ENCODE measurements around the gene ACTRT2. TPM values are rescaled to one million over a fixed set of nuclear protein-coding genes. Genes with fewer than 3 reads are reported as not detected.

Gene ACTRT2
- total and polyA plus RNA-seq, 2 of the 8 experiments (the other 6 are each of a cell fraction or from before 2014, with no cell fraction given), result not detected

GRCh38 chr1:3033040-3033789, 11.9 kb downstream of the ACTRT2 start (continued):
- TF ChIP-seq, protein P1, sequence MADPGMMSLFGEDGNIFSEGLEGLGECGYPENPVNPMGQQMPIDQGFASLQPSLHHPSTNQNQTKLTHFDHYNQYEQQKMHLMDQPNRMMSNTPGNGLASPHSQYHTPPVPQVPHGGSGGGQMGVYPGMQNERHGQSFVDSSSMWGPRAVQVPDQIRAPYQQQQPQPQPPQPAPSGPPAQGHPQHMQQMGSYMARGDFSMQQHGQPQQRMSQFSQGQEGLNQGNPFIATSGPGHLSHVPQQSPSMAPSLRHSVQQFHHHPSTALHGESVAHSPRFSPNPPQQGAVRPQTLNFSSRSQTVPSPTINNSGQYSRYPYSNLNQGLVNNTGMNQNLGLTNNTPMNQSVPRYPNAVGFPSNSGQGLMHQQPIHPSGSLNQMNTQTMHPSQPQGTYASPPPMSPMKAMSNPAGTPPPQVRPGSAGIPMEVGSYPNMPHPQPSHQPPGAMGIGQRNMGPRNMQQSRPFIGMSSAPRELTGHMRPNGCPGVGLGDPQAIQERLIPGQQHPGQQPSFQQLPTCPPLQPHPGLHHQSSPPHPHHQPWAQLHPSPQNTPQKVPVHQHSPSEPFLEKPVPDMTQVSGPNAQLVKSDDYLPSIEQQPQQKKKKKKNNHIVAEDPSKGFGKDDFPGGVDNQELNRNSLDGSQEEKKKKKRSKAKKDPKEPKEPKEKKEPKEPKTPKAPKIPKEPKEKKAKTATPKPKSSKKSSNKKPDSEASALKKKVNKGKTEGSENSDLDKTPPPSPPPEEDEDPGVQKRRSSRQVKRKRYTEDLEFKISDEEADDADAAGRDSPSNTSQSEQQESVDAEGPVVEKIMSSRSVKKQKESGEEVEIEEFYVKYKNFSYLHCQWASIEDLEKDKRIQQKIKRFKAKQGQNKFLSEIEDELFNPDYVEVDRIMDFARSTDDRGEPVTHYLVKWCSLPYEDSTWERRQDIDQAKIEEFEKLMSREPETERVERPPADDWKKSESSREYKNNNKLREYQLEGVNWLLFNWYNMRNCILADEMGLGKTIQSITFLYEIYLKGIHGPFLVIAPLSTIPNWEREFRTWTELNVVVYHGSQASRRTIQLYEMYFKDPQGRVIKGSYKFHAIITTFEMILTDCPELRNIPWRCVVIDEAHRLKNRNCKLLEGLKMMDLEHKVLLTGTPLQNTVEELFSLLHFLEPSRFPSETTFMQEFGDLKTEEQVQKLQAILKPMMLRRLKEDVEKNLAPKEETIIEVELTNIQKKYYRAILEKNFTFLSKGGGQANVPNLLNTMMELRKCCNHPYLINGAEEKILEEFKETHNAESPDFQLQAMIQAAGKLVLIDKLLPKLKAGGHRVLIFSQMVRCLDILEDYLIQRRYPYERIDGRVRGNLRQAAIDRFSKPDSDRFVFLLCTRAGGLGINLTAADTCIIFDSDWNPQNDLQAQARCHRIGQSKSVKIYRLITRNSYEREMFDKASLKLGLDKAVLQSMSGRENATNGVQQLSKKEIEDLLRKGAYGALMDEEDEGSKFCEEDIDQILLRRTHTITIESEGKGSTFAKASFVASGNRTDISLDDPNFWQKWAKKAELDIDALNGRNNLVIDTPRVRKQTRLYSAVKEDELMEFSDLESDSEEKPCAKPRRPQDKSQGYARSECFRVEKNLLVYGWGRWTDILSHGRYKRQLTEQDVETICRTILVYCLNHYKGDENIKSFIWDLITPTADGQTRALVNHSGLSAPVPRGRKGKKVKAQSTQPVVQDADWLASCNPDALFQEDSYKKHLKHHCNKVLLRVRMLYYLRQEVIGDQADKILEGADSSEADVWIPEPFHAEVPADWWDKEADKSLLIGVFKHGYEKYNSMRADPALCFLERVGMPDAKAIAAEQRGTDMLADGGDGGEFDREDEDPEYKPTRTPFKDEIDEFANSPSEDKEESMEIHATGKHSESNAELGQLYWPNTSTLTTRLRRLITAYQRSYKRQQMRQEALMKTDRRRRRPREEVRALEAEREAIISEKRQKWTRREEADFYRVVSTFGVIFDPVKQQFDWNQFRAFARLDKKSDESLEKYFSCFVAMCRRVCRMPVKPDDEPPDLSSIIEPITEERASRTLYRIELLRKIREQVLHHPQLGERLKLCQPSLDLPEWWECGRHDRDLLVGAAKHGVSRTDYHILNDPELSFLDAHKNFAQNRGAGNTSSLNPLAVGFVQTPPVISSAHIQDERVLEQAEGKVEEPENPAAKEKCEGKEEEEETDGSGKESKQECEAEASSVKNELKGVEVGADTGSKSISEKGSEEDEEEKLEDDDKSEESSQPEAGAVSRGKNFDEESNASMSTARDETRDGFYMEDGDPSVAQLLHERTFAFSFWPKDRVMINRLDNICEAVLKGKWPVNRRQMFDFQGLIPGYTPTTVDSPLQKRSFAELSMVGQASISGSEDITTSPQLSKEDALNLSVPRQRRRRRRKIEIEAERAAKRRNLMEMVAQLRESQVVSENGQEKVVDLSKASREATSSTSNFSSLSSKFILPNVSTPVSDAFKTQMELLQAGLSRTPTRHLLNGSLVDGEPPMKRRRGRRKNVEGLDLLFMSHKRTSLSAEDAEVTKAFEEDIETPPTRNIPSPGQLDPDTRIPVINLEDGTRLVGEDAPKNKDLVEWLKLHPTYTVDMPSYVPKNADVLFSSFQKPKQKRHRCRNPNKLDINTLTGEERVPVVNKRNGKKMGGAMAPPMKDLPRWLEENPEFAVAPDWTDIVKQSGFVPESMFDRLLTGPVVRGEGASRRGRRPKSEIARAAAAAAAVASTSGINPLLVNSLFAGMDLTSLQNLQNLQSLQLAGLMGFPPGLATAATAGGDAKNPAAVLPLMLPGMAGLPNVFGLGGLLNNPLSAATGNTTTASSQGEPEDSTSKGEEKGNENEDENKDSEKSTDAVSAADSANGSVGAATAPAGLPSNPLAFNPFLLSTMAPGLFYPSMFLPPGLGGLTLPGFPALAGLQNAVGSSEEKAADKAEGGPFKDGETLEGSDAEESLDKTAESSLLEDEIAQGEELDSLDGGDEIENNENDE (IDR thresholded peaks at IDR 0.05; ENCODE audit: insufficient replicate concordance, low read length), result no peak
- TF ChIP-seq RAD21 (IDR thresholded peaks at IDR 0.05 in 1 of 2, conservative IDR thresholded peaks at IDR 0.05 in 1 of 2; ENCODE audit: low read depth in 2 of 2, low read length in 2 of 2) (no peak), RBBP5 (IDR thresholded peaks at IDR 0.05; ENCODE audit: borderline replicate concordance, low read depth, low read length) (no peak), MAX (IDR thresholded peaks at IDR 0.05) (no peak), EZH2 (IDR thresholded peaks at IDR 0.05; ENCODE audit: low read depth, low read length, severe bottlenecking) (no peak), SUZ12 (IDR thresholded peaks at IDR 0.05; ENCODE audit: low read length) (no peak), BCL11A (IDR thresholded peaks at IDR 0.05; ENCODE audit: low read depth in 2 of 2, low read length in 2 of 2) (no peak), HDAC6 (IDR thresholded peaks at IDR 0.05; ENCODE audit: low read depth, low read length) (no peak), TCF12 (IDR thresholded peaks at IDR 0.05; ENCODE audit: low read depth, low read length) (no peak)

All from H1 (cell line).